WTC11 (cell line): ENCODE measurements around the gene MARK3. TPM values are rescaled to one million over a fixed set of nuclear protein-coding genes. Genes with fewer than 3 reads are reported as not detected.

Experiments used
- ATAC-seq: fragments of 200-7000 bp; cut with Tn5 transposase; 2 replicates; pipeline ENCODE4 v1.10.0; 2021; ENCODE audit warnings: mild to moderate bottlenecking, moderate library complexity
- CTCF ChIA-PET: fragments of 300-600 bp; sonication (Branson Sonifier 250); formaldehyde crosslinking; loops from one replicate; lab custom pipeline; 2021; ENCODE audit warnings: antibody characterized with exemption; lab: Charles Lee
- POLR2A ChIA-PET: fragments of 350-600 bp; sonication (Branson Sonifier 250); formaldehyde crosslinking; loops from one replicate; lab custom pipeline; 2021; ENCODE audit warnings: antibody characterized with exemption; lab: Charles Lee
- DNase-seq: peaks from one replicate; pipeline ENCODE4 v3.0.0; 2021; ENCODE audit warnings: low spot score
- H3K27ac Mint-ChIP-seq: 2 replicates; pipeline ENCODE4 v1.8.0; 2021; ENCODE audit warnings: mixed read lengths
- H3K27me3 Mint-ChIP-seq: 2 replicates; pipeline ENCODE4 v1.8.0; 2021; ENCODE audit warnings: low read depth, mild to moderate bottlenecking, moderate library complexity, mixed read lengths
- H3K36me3 Mint-ChIP-seq: 2 replicates; pipeline ENCODE4 v1.8.0; 2021; ENCODE audit warnings: mixed read lengths
- H3K4me1 Mint-ChIP-seq: 2 replicates; pipeline ENCODE4 v1.8.0; 2022; ENCODE audit warnings: mixed read lengths
- H3K4me3 Mint-ChIP-seq: 2 replicates; pipeline ENCODE4 v1.8.0; 2021; ENCODE audit warnings: mild to moderate bottlenecking, moderate library complexity, mixed read lengths
- H3K9me3 Mint-ChIP-seq: 2 replicates; pipeline ENCODE4 v1.8.0; 2021; ENCODE audit warnings: mixed read lengths
- GABPB1 ChIP-seq: sonication (generic); formaldehyde crosslinking; IDR thresholded peaks from 2 replicates; pipeline ENCODE4 v1.8.1; 2023; ENCODE audit warnings: mild to moderate bottlenecking, missing genetic modification reagents
- JUN ChIP-seq: sonication (generic); formaldehyde crosslinking; IDR thresholded peaks from 2 replicates; pipeline ENCODE4 v1.8.0; 2023; ENCODE audit warnings: mild to moderate bottlenecking, missing genetic modification reagents
- NFATC4 ChIP-seq: fragments of 250-450 bp; sonication (Bioruptor Pico); IDR thresholded peaks from 2 replicates; pipeline ENCODE4 v1.9.0; 2021; ENCODE audit warnings: mild to moderate bottlenecking
- PREB ChIP-seq: sonication (generic); formaldehyde crosslinking; IDR thresholded peaks from 2 replicates; pipeline ENCODE4 v1.8.1; 2022; ENCODE audit warnings: mild to moderate bottlenecking, missing genetic modification reagents, moderate library complexity, borderline replicate concordance
- PRRX2 ChIP-seq: fragments of 250-450 bp; sonication (Bioruptor Pico); IDR thresholded peaks from 2 replicates; pipeline ENCODE4 v1.8.0; 2021; ENCODE audit warnings: mild to moderate bottlenecking
- TCF7 ChIP-seq: sonication (generic); formaldehyde crosslinking; IDR thresholded peaks from 2 replicates; pipeline ENCODE4 v1.8.0; 2022; ENCODE audit warnings: mild to moderate bottlenecking, low read depth, missing genetic modification reagents, moderate library complexity
- ZNF671 ChIP-seq: fragments of 250-450 bp; sonication (Bioruptor Pico); IDR thresholded peaks from 2 replicates; pipeline ENCODE4 v1.8.0; 2021; ENCODE audit warnings: mild to moderate bottlenecking
- total RNA-seq: library from RNA; stranded (reverse); gene quantifications from 3 replicates; pipeline ENCODE4 v1.2.3, GENCODE V29; 2021
- TF ChIP-seq, protein P1 (sequence below): fragments of 250-450 bp; sonication (Bioruptor Pico); IDR thresholded peaks from 2 replicates; pipeline ENCODE4 v1.8.0; 2021; ENCODE audit warnings: mild to moderate bottlenecking
- TF ChIP-seq, protein P2 (sequence below): fragments of 250-450 bp; sonication (Bioruptor Pico); IDR thresholded peaks from 2 replicates; pipeline ENCODE4 v1.9.0; 2021; ENCODE audit warnings: mild to moderate bottlenecking

The MARK3 gene
- total RNA-seq, 1 experiment from 2014 or later, result 93.7 TPM

GRCh38 chr14:103343164-103343879 lies 41.9 kb upstream of the MARK3 start:
- H3K27me3 Mint-ChIP-seq, result no peaks in the 10 kb centered on the region
- ChIA-PET CTCF (interaction anchor here (0.6 to 3.6 kb wide), 5 partner anchors 8 to 50 kb away, joined by 4 to 18 read pairs (median 5); no protein-coding TSS in a partner anchor), POLR2A (interaction anchor here (0.6 to 6.5 kb wide), 2 partner anchors 8 to 78 kb away, joined by 3 to 39 read pairs; partner anchors contain the start of gene EIF5)
- peak; percentile 5 for TF ChIP-seq NFATC4 (CRISPR knock-in tag)
- TF ChIP-seq, protein P1, sequence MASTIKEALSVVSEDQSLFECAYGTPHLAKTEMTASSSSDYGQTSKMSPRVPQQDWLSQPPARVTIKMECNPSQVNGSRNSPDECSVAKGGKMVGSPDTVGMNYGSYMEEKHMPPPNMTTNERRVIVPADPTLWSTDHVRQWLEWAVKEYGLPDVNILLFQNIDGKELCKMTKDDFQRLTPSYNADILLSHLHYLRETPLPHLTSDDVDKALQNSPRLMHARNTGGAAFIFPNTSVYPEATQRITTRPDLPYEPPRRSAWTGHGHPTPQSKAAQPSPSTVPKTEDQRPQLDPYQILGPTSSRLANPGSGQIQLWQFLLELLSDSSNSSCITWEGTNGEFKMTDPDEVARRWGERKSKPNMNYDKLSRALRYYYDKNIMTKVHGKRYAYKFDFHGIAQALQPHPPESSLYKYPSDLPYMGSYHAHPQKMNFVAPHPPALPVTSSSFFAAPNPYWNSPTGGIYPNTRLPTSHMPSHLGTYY (CRISPR knock-in tag), result peak; percentile 63; the same call in 1 of the 2 replicates
- no peak for TF ChIP-seq JUN (CRISPR knock-in tag)
- TF ChIP-seq, protein P2, sequence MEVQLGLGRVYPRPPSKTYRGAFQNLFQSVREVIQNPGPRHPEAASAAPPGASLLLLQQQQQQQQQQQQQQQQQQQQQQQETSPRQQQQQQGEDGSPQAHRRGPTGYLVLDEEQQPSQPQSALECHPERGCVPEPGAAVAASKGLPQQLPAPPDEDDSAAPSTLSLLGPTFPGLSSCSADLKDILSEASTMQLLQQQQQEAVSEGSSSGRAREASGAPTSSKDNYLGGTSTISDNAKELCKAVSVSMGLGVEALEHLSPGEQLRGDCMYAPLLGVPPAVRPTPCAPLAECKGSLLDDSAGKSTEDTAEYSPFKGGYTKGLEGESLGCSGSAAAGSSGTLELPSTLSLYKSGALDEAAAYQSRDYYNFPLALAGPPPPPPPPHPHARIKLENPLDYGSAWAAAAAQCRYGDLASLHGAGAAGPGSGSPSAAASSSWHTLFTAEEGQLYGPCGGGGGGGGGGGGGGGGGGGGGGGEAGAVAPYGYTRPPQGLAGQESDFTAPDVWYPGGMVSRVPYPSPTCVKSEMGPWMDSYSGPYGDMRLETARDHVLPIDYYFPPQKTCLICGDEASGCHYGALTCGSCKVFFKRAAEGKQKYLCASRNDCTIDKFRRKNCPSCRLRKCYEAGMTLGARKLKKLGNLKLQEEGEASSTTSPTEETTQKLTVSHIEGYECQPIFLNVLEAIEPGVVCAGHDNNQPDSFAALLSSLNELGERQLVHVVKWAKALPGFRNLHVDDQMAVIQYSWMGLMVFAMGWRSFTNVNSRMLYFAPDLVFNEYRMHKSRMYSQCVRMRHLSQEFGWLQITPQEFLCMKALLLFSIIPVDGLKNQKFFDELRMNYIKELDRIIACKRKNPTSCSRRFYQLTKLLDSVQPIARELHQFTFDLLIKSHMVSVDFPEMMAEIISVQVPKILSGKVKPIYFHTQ, result peak; percentile 76; the same call in 1 of the 2 replicates
- peak; percentile 78 for TF ChIP-seq ZNF671 (CRISPR knock-in tag)
- no peak for TF ChIP-seq TCF7
- TF ChIP-seq PRRX2 (CRISPR knock-in tag), result peak; percentile 51; the same call in 1 of the 2 replicates
- no peak for TF ChIP-seq PREB (CRISPR knock-in tag)
- no peak overlapping the region for H3K4me3 Mint-ChIP-seq
- peaks cover 18% of the 10 kb centered on the region for H3K4me1 Mint-ChIP-seq
- no peaks in the 10 kb centered on the region for H3K9me3 Mint-ChIP-seq
- ATAC-seq (no peak), DNase-seq (no peak)
- H3K27ac Mint-ChIP-seq, result no peak overlapping the region; the same call in 1 of the 2 replicates
- H3K36me3 Mint-ChIP-seq, result peaks cover 66% of the 10 kb centered on the region

GRCh38 chr14:103343905-103344797 lies 41.1 kb upstream of the MARK3 start:
- H3K27me3 Mint-ChIP-seq, result no peaks in the 10 kb centered on the region
- peaks cover 19% of the 10 kb centered on the region for H3K4me1 Mint-ChIP-seq
- no peak overlapping the region for H3K4me3 Mint-ChIP-seq
- ChIA-PET POLR2A (interaction anchor here (6.5 kb wide), 1 partner anchor 9 kb away, joined by 39 read pairs; the partner anchor contains the start of gene EIF5), CTCF (interaction anchor here (1.5 to 3.6 kb wide), 4 partner anchors 9 to 50 kb away, joined by 4 to 18 read pairs (median 6); no protein-coding TSS in a partner anchor)
- no peak for TF ChIP-seq GABPB1
- TF ChIP-seq, protein P2, result peak; percentile 35; the same call in 1 of the 2 replicates
- peak; percentile 88; the same call in 1 of the 2 replicates for TF ChIP-seq PRRX2 (CRISPR knock-in tag)
- H3K27ac Mint-ChIP-seq, result peak overlapping the region; percentile 88
- ATAC-seq (peak; percentile 10; the same call in 1 of the 2 replicates), DNase-seq (no peak)
- H3K9me3 Mint-ChIP-seq, result no peaks in the 10 kb centered on the region
- H3K36me3 Mint-ChIP-seq, result peaks cover 58% of the 10 kb centered on the region
